K562 (cell line): ENCODE measurements around the gene GNAZ. TPM values are rescaled to one million over a fixed set of nuclear protein-coding genes. Genes with fewer than 3 reads are reported as not detected.

Experiments used
- BRCA1 ChIP-seq, 2 experiments: fragments of 450-650 bp in 1 of 2; sonication (generic) in 1 of 2; formaldehyde crosslinking in 1 of 2; IDR thresholded peaks; 2 replicates each; pipeline versions ENCODE4 v1.5.0 to v1.6.1; 2017 to 2020; ENCODE audit warnings: mild to moderate bottlenecking in 1 of 2, missing genetic modification reagents in 1 of 2
- CGGBP1 ChIP-seq: fragments of 250-450 bp; sonication (Bioruptor Pico); IDR thresholded peaks from 2 replicates; pipeline ENCODE4 v1.9.0; 2021; ENCODE audit warnings: mild to moderate bottlenecking
- GATA2 ChIP-seq: sonication (generic); formaldehyde crosslinking; IDR thresholded peaks from 2 replicates; pipeline ENCODE4 v1.4.0; 2020; ENCODE audit warnings: mild to moderate bottlenecking, missing genetic modification reagents
- GTF2F1 ChIP-seq: IDR thresholded peaks from 2 replicates; pipeline ENCODE4 v1.6.1; 2011; ENCODE audit warnings: low read depth, low read length, improper control_type of control experiment
- HNRNPUL1 ChIP-seq: fragments of 200-400 bp; formaldehyde crosslinking; IDR thresholded peaks from 2 replicates; pipeline ENCODE4 v1.6.1; 2017; ENCODE audit warnings: low read length
- KDM4B ChIP-seq, 2 experiments: fragments of 450-650 bp in 1 of 2; sonication (generic) in 1 of 2; IDR thresholded peaks; 2 replicates each; pipeline ENCODE4 v1.6.1; 2016 to 2017; ENCODE audit warnings: borderline replicate concordance in 2 of 2, antibody characterized with exemption in 1 of 2, low read depth in 1 of 2, mild to moderate bottlenecking in 1 of 2
- NCOA4 ChIP-seq: fragments of 450-650 bp; IDR thresholded peaks from 2 replicates; pipeline ENCODE4 v1.6.1; 2018; ENCODE audit warnings: mild to moderate bottlenecking; ENCODE audit not compliant: partially characterized antibody
- PHF8 ChIP-seq: fragments of 200-600 bp; sonication (generic); IDR thresholded peaks from 2 replicates; pipeline ENCODE4 v1.6.1; 2012; ENCODE audit warnings: mixed run types, mild to moderate bottlenecking, inconsistent platforms, low read length, moderate library complexity, borderline replicate concordance
- RFX1 ChIP-seq: fragments of 450-650 bp; IDR thresholded peaks from 2 replicates; pipeline ENCODE4 v1.6.1; 2016; ENCODE audit warnings: mild to moderate bottlenecking, moderate library complexity
- TBL1XR1 ChIP-seq, 2 experiments: IDR thresholded peaks; 2 replicates each; pipeline ENCODE4 v1.6.1; 2012; ENCODE audit warnings: improper control_type of control experiment in 2 of 2, low read length in 2 of 2, mild to moderate bottlenecking in 1 of 2
- TBP ChIP-seq: optimal IDR thresholded peaks from 2 replicates; pipeline ENCODE3; 2011; ENCODE audit warnings: low read depth, low read length, improper control_type of control experiment
- TEAD1 ChIP-seq, 2 experiments: fragments of 450-650 bp in 1 of 2; sonication (generic) in 1 of 2; formaldehyde crosslinking; IDR thresholded peaks; 2 replicates each; pipeline versions ENCODE4 v1.4.0 to v1.8.0; 2020 to 2022; ENCODE audit warnings: mild to moderate bottlenecking in 2 of 2, missing genetic modification reagents in 1 of 2
- ZNF324 ChIP-seq: fragments of 250-450 bp; sonication (Bioruptor Pico); IDR thresholded peaks from 2 replicates; pipeline ENCODE4 v1.4.0; 2020; ENCODE audit warnings: mild to moderate bottlenecking
- ZNF395 ChIP-seq: fragments of 200-800 bp; sonication (Bioruptor generic); IDR thresholded peaks from 2 replicates; pipeline ENCODE4 v1.6.1; 2017; ENCODE audit warnings: missing genetic modification characterization, missing compliant biosample characterization
- ZNF584 ChIP-seq: fragments of 200-800 bp; sonication (Bioruptor generic); IDR thresholded peaks from 2 replicates; pipeline ENCODE4 v1.6.1; 2016; ENCODE audit warnings: low read depth, mild to moderate bottlenecking, missing genetic modification characterization, missing compliant biosample characterization
- polyA plus RNA-seq, 8 experiments: library from polyadenylated mRNA; depleted of rRNA in 4 of 8; stranded (reverse) in 5 of 8; unstranded in 3 of 8; fragments of >200 nt; fragmentation: Nextera tagmentation in 2 of 8; fragmentation: Illumina TruSeq in 1 of 8; extraction: Ambion mirVana in 2 of 8; extraction: Trizol in 1 of 8; gene quantifications; 2 replicates each; pipeline versions ENCODE4 v1.2.1 to v1.2.3, GENCODE V29; 2011 to 2014; ENCODE audit warnings: inconsistent platforms in 1 of 8, missing spikeins in 1 of 8
- total RNA-seq, 7 experiments: library from RNA; depleted of rRNA in 6 of 7; stranded (reverse); fragments of >200 nt in 6 of 7; fragmentation: Illumina TruSeq in 2 of 7; extraction: Trizol in 2 of 7; gene quantifications; 2 replicates each; pipeline versions ENCODE4 v1.2.1 to v1.2.3, GENCODE V29; 2011 to 2021; ENCODE audit warnings: low replicate concordance in 1 of 7

Gene GNAZ
- total and polyA plus RNA-seq, 9 of the 15 experiments (the other 6 are each of a cell fraction or from before 2014, with no cell fraction given) = 0.04 to 0.22 (median 0.13) TPM; not detected in 3

- TF ChIP-seq CGGBP1 (CRISPR knock-in tag) = 0 out of 2 replicates have a peak, but pooled peaks have one; percentile 73
- no peak for TF ChIP-seq GATA2 (CRISPR knock-in tag)
- no peak for TF ChIP-seq NCOA4
- no peak for TF ChIP-seq BRCA1 (IDR thresholded peaks at IDR 0.05)
- TF ChIP-seq BRCA1 (CRISPR knock-in tag; IDR thresholded peaks at IDR 0.05) = no peak
- TF ChIP-seq PHF8 = no peak
- TF ChIP-seq GTF2F1 = 0 out of 2 replicates have a peak, but pooled peaks have one; percentile 20
- TF ChIP-seq KDM4B (IDR thresholded peaks at IDR 0.05; ENCODE audit: borderline replicate concordance in 2 of 2, low read depth in 1 of 2) = peak in 1 of 2 experiments; percentile 21; a peak in 1 of 4 replicates
- TF ChIP-seq ZNF324 (CRISPR knock-in tag) = no peak
- peak; percentile 19 for TF ChIP-seq TBP
- no peak for TF ChIP-seq RFX1
- no peak for TF ChIP-seq HNRNPUL1
- TF ChIP-seq ZNF584 = no peak
- no peak for TF ChIP-seq TEAD1 (CRISPR knock-in tag; IDR thresholded peaks at IDR 0.05)
- TF ChIP-seq TBL1XR1 (IDR thresholded peaks at IDR 0.05; ENCODE audit: low read length in 2 of 2) = 0 out of 4 replicates have a peak, but pooled peaks of 1 of the 2 experiments have one; percentile 20
- TF ChIP-seq ZNF395 (CRISPR knock-in tag) = no peak
Measured at GRCh38 chr22:23108249-23109078, 38.1 kb downstream of the GNAZ start (continued).
